NCI-H1092 treated with DMSO at 0.1 percent for 48 hours (cell line): ENCODE results near the gene THRAP3.

Experiments used
- DNase-seq: peaks from one replicate; lab custom pipeline; 2025; lab: John Stamatoyannopoulos, UW

The THRAP3 gene

DNA sequence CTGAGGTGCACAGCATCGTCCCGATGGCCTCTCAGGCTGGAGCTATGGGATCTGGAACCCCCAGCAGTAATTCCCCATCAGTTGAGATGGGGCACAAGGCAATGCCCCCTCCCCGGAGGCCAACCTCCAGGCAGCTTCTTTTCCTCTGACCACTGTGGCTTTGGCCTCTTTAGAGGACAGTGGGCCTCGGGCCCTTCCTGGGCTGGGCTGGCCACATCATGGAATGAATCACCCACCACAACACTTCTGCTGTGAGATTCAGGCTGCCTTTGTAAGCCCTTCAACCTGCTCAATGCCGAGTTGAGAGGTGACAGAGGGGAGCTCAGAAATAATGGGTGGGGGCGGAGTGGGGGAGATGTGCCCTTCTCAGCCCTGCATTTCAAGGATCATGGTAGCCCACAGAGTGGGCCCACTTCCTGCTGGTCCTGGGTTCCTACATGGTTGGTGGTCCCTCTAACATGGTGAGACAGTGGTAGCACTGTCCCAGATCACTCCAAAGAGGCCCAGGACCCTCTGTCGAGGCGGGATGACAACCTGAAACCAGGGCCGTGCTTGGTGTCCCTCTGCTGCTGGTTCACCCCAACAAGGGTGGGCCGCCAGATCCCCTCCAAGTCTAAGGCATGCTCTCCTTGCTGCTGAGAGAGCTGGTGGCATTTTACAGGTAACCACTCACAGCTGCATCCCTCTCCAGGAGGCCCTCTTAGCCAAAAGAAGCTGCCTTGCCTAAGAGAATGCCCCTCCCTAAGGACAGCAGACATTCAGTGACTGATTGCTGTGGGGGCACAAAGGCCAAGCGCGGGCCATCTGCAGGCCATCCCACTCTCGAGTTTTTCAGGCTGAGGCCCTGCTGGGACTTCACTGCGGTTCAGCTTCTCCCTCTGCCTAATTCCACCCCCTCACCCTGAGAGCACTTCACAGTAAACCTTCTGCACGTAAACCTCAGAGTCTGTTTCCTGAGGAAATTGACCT, 129.0 kb downstream of the THRAP3 start:
- DNase-seq, result no peak

DNA sequence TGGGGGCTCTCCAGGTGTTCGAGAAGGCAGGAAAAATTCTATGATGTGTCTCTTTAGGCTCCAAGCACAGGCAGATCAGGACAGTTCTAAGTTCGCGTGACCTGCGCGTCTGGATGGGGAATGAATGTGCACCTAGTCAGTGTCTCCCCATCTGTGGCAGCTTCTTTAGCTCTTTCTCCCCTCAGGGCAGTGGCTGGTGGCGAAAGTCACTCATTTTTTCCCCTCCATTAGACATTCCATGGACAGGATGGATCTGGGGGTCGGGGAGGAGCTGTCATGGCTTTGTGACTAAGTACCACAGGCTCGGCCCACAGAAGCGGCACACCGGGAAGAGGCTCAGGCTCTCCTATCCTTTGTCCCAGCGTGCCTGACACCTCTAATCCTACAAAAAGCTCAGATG, 130.2 kb downstream of the THRAP3 start:
- DNase-seq, result no peak
